ENCODE measurements around the gene ANKRD22.
A peak's percentile ranks its signal among the peaks of the same experiment; 100 is the strongest.

Gene ANKRD22

DNA sequence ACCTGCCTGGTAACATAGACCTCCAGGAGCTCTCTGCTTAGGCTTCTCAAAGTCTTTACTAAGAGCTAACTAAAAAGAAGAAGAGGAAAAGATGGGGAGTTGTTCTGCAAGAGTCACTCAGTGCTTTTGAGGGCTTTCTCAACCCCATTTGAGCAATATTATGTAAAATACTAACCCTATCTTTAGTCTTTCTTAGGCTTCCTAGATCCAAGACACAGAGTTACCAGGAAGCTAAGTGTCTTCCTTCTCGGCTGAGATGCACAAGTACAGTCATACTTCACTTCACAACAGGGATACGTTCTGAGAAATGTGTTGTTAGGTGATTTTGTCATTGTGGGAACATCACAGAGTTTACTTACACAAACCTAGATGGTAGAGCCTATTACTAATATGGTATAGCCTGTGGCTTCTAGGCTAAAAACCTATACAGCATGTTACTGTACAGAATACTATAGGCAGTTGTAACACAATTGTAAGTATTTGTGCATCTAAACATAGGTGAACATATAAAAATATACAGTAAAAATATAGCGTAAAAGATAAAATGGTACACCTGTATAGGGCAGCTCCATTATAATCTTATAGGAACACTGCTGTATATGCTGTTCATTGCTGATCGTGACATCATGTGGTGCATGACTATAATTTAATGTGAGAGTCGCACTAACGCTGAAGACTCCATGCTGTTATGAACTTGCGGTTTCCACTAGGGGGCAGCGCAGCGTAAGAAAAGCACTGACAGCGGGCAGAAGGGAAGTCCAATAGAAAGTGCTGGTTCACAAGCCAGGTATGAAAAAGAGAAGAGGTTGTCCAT is 16.3 kb downstream of the ANKRD22 start:
- peak; percentile 90 for DNase-seq (ENCODE audit: low spot score)

- no peak for DNase-seq (ENCODE audit: low spot score)
These were observed 17.9 kb downstream of the ANKRD22 start for GRCh38 chr10:88833723-88834122.

- no peak for DNase-seq (ENCODE audit: low spot score)
These were observed 18.5 kb downstream of the ANKRD22 start for GRCh38 chr10:88833156-88833555.

- DNase-seq (ENCODE audit: low spot score) = no peak
These were observed 19.3 kb downstream of the ANKRD22 start for GRCh38 chr10:88832376-88832775.

DNA sequence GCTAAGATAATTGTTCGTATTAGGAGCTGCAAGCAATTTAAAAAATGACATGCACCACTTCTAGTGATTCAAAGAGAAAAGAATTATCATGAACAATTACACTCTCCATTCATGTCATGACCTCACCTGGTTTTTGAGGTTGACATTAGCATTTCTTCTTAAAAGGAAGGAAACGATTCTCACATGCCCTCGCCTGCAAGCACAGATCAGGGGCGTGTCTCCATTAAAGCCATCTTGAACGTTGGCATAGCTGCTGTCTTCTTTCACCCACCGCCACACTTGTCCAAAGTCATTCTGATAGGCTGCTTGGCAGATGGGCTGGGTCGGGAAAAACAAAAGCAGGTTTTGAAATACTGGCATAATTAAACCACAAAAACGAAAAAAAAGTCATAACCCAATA is 19.9 kb downstream of the ANKRD22 start:
- DNase-seq (ENCODE audit: low spot score) = no peak

GRCh38 chr10:88830643-88831268 is 20.9 kb downstream of the ANKRD22 start:
- DNase-seq (ENCODE audit: low spot score) = no peak

GRCh38 chr10:88828310-88828709 is 23.3 kb downstream of the ANKRD22 start:
- no peak for DNase-seq (ENCODE audit: low spot score)

GRCh38 chr10:88827671-88828070 is 24.0 kb downstream of the ANKRD22 start:
- no peak for DNase-seq (ENCODE audit: low spot score)

DNA sequence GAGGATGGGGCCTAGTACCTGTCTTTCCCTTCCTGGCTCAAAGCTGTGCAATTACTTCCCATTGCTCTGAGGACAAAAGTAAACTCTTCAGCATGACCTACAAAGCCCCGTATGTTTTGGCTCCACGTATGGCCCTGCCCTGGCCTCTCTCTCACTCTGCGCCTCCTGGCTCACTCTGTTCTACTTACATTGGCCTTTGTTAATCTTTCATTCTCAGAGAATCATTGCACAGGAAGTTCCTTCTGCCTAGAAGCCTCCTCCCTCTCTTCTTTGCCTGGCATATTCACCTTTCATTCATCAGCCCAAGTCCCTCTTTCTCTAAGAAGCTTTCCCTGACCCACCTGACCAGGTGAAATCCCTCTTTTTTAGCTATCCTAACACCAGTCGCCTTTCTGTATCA is 25.3 kb downstream of the ANKRD22 start:
- DNase-seq (ENCODE audit: low spot score) = no peak

DNA sequence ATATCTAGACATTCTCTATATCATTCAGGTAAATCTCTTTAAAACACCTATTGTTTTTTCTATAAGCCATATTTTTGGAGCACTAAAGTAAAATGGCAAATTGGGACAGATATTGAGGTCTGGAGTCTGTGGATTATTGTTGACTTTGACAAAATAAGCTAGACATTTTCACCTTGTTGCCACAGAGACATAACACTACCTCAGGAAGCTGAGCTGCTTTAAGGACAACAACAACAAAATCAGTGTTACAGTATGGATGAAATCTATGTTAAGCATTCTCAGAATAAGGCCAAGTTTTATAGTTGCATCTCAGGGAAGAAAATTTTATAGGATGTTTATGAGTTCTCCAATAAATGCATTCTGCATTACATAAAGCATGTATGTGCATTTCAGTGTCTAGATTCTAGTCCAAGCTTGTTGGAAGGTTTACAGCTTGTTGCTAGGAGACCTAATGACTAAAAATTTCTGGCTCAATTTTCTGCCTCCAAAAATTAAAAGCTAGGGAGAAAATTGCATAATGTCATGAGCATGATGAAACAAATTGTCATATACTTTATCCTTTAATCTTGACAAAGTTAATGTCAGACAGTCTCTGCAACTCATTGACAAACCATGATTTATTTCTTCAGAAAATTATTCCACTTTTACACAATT is 30.8 kb downstream of the ANKRD22 start:
- DNase-seq (ENCODE audit: low spot score) = peak; percentile 26

DNA sequence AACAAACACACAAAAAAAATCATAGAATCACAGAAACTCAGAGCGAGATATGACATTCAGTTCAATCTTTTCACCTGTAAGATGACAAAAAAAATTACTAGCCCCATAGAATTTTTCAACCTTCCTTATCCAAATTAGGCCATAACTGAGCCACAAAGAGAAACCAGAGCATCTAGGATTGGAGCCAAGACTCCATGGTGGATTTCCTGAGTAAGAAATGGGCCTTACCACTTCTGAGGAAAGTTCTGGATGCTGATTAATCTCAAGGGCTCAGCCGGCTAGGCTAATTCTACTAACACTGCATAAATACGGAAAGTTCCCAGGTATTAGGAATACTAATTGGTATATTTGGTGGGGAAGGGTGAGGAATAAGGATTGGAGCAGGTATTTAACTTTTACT is 32.4 kb downstream of the ANKRD22 start:
- DNase-seq (ENCODE audit: low spot score) = no peak

DNA sequence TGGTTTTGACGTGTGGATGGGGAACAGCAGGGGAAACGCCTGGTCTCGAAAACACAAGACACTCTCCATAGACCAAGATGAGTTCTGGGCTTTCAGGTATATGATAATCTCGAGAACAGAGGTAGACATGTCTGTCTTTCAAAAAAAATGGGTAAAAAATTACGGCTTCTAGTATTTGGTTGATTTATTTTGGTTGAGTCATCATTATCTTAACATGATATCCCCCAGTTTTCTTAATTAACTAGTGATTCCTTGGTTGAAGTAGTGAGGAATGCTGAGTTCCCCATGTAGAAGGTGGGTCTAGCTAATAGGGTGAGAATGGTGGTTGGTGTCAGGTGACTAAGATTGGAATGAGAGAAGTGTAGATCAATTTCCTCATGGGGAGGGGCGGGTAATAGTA is 38.4 kb downstream of the ANKRD22 start:
- DNase-seq (ENCODE audit: low spot score) = no peak

- DNase-seq (ENCODE audit: low spot score) = peak; percentile 68
These were observed 41.3 kb downstream of the ANKRD22 start for GRCh38 chr10:88810196-88810961.

DNA sequence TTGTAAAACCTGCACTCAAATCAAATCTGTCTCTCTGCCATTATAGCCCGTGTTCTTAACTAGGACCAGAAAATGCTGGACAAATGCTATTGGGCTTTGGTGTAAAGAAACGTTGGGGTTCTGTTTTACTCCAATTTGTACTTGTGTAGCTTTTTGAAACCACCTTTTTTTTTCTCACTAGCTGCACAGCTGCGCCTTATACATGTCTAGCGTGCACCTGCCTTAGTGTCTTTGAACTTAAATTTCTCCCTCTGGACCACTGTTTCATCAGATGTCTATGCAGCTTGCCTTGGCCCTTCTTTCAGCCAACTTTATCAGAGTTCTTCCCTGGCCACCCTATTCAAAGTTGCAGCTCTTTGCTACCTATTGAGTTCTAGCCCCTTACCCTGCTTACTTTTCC is 42.0 kb downstream of the ANKRD22 start:
- DNase-seq (ENCODE audit: low spot score) = no peak

DNA sequence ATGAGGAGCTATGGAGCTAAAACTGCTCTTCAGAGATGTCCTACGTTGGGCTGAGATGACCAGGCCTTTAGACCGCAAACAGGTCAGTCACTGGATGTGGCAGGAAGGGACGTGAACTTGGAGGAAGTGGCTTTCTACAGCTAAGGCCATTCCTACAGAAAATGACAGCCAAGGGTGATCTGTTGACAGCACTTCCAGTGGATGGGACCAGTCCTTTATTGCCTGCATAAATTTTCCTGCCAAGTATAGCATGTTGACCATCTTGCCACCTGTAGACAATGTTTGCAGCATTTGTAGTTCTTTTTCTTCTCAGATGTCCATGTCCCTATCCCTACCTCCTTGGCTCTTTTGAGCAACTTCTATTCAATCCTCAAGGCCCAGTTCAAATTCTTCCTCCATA is 45.7 kb downstream of the ANKRD22 start:
- no peak for DNase-seq (ENCODE audit: low spot score)

- no peak for DNase-seq (ENCODE audit: low spot score)
These were observed 46.3 kb downstream of the ANKRD22 start for GRCh38 chr10:88805361-88805760.

DNA sequence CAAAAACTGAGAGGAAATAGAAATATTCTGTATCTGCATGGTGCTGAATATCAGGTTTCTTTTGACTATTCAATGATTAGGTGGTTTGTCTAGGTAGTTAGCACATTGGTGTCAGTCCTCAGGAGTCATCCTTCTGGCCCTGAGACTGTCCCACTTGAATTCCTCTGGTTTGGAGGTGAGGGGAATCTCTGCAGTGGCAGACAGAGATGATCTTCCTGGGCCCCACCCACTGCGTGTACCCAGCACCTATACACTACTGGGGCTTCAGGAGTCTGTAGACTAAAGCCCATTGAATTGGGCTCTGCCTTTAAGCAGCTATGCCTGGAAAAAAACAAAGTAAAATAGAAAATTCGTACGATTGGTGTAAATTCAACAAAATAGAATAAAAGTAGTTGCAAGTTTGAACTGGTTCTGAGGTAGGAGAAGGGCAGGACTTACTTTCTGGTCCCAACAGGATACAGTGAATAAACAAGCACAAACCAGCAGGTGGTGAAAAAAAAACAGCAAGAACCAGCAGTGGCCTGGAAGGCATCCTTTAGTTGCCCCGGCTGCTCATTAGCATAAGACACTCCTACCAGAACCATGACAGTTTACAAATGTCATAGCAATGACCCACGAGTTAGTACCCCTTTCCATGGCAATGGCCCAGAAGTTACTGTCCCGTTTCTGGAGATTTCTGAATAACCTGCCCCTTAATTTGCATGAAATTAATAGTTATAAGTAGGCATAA is 47.4 kb downstream of the ANKRD22 start:
- no peak for DNase-seq (ENCODE audit: low spot score)

GRCh38 chr10:88803641-88804040 is 48.0 kb downstream of the ANKRD22 start:
- DNase-seq (ENCODE audit: low spot score) = no peak

- no peak for DNase-seq (ENCODE audit: low spot score)
These were observed 48.9 kb downstream of the ANKRD22 start, which contains the start of gene LIPM for GRCh38 chr10:88802523-88803285. LIPM (plus strand) TSS chr10:88802730; CDS start chr10:88802897, 167 bp downstream.

DNA sequence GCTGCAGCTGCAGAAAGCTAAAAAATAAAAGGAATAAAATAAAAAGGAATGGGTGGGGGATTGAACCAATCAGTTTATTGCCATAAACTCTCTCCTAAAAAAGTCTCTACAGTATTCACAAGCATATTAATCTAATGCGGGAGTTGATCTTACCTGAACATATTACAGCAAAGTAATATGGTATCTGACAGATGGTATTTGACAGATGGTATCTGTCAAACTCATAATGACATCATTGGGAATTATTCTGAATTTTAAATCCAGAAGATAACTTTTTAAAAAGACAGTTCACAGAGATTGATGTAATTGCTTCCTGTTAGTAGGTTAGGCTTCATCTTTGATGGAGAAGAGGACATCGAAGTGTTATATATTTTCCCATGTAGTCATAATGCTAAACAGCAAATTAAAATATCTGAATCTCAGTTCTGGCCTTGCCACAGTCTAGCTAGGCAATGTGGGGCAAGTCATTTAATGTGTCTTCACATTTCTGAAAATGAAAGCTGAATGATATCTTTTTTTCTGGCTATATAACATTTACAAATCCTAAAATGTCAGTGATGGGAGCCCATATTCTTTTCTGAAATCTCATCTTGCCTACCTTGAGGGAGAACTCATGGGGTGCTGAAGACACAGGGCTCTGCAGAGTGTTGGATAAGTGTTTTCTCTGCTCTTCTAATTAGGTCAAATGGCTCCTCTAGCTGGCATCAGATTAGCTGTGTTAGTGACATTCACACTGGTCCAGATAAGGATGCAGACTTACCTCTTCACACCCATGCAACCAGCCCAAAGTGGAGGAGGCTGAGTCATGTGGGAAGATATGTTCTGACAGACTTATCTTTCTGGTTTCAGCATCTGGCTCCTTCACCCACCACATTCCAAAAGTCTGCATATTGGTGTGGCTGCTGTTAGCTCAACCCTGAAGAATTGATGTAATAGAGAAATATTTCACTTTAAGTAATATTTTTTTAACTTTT is 51.2 kb downstream of the ANKRD22 start:
- peak; percentile 81 for DNase-seq (ENCODE audit: low spot score)
